Lower lobe of right lung (tissue), 2 donors: Measurements from ENCODE around the gene NPAS1. TPM values are rescaled to one million over a fixed set of nuclear protein-coding genes. Genes with fewer than 3 reads are reported as not detected.

Experiments
- ATAC-seq, 2 donors: fragments of 200-7000 bp; cut with Tn5 transposase; one replicate each; pipeline ENCODE4 v1.9.1; 2020 to 2022; ENCODE audit warnings: mild to moderate bottlenecking in 2 of 2, moderate library complexity in 2 of 2
- DNase-seq: peaks from one replicate; pipeline ENCODE4 v3.0.0-alpha.2; 2020
- H3K27ac ChIP-seq: fragments of 200-600 bp; one replicate; pipeline ENCODE4 v1.8.0; 2022
- H3K27me3 ChIP-seq: fragments of 200-600 bp; one replicate; pipeline ENCODE4 v1.8.0; 2022; ENCODE audit warnings: low read depth
- H3K36me3 ChIP-seq: fragments of 200-600 bp; one replicate; pipeline ENCODE4 v1.8.0; 2022; ENCODE audit warnings: mild to moderate bottlenecking
- H3K4me1 ChIP-seq: fragments of 200-600 bp; one replicate; pipeline ENCODE4 v1.8.0; 2022
- H3K4me3 ChIP-seq: fragments of 200-600 bp; one replicate; pipeline ENCODE4 v1.8.0; 2022; ENCODE audit warnings: mild to moderate bottlenecking
- H3K9me3 ChIP-seq: fragments of 200-600 bp; one replicate; pipeline ENCODE4 v1.8.0; 2022
- CTCF ChIP-seq: fragments of 200-600 bp; IDR thresholded peaks from one replicate; pipeline ENCODE4 v1.8.0; 2022; ENCODE audit warnings: antibody characterized with exemption, mild to moderate bottlenecking
- intact Hi-C: fragments of 100-400 bp; cut with DNase I; formaldehyde crosslinking; loops from one replicate; pipeline ENCODE4 v1.11.0; 2022
- total RNA-seq: library from RNA; stranded (reverse); fragmentation: NEBNext Ultra II Directional; extraction: Animal tissue kit (Norgen Biotek cat#: 25700); gene quantifications from one replicate; pipeline ENCODE4 v1.2.1, GENCODE V29; 2021
- donor health status: DM: no; HTN: yes; CAD: no; lungs with severe emphysema.

NPAS1 gene
- total RNA-seq, 1 donor from 2014 or later, result 1.8 TPM

DNA sequence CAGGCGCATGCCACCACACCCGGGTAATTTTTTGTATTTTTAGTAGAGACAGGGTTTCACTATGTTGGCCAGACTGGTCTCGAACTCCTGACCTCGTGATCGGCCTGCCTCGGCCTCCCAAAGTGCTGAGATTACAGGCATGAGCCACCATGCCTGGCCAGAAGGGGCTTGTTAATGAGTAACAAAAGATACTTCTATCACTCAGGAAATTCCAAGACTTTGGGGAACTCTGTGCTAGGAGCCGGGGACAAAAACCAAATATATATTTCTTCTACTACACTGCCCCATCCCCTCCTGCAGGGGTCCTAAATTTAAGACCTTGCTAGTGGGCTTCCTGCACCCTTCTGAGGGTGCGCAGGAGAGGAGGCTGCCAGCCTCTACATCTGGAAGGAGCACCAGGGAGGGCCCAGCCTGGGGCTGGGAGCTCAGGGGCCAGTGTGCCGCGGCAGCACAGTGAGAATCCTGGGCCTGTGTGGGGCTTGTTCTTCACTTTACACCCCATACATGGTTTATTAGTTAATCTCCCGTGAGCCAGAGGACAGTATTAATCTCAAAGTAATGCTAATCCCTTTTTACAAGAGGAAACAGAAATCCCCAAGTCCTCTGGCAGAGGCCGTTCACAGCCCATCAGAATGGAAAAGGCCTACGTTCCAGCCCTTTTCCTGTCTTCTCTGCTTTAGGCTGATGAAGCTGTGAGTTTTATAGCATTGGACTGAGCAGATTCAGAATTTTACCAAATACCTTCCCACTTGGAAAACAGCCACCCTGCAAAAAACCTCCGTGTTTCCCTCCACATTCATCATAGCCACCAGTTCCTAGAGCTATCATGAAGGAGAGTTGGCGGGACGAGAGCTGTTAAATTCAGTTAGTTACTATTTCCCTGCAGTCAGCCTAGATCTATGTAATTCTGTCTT lies 44.4 kb upstream of the NPAS1 start:
- DNase-seq (no peak), ATAC-seq (no peak)
- H3K4me1 ChIP-seq, result peaks cover 36% of the 10 kb centered on the region
- intact Hi-C loops, result no loop called here
- H3K27ac ChIP-seq, result peak overlapping the region; percentile 74
- TF ChIP-seq CTCF, result no peak
- H3K27me3 ChIP-seq, result no peaks in the 10 kb centered on the region
- H3K4me3 ChIP-seq, result no peak overlapping the region
- H3K9me3 ChIP-seq, result no peaks in the 10 kb centered on the region
- H3K36me3 ChIP-seq, result peaks cover 2% of the 10 kb centered on the region

DNA sequence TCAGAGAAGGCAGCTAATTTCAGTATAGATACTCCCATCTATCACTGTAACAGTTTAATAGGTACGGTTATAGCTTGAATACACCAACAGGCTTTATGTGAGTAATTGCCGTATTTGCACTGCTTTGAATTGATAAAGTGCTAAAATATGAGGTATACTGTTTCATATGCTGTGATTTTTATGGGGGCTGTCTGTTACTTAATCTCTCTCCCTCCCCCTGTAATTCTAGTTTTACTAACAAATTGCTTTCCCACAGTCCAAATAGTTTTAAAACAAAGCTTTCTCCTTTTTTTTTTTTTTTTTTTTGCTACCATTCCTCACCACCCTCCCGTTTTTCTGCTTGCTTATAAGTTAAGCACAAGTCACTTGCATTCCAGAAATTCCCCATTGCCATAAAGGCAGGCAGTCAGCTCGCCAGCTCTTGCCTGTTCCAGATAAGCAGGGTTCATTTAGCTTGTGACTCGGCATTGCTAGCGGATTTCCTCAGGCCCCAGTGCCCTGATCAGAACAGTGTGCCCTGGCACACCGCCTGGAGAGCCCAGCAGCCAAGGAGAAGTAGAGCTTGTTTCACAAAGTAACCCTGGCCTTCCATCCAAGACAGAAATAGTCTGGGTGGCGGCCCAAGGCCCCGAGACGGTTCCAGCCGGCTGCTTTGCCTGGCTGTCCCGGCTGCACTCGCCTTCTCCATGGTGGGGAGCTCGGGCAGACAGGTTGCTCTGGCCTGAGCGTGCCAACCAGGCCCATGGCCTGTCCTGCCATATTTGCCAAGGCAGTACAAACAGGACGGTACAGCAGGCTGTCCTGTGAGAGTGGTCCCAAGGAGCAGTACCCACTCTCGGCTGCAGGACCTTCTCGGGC lies 43.5 kb upstream of the NPAS1 start:
- no peak for TF ChIP-seq CTCF
- intact Hi-C loops, result no loop called here
- DNase-seq (peak; percentile 90), ATAC-seq (peak; percentile 92)
- Histone ChIP-seq H3K36me3 (no peaks in the 10 kb centered on the region), H3K9me3 (no peaks in the 10 kb centered on the region), H3K27ac (peak overlapping the region; percentile 74), H3K4me3 (no peak overlapping the region), H3K27me3 (no peaks in the 10 kb centered on the region), H3K4me1 (peaks cover 45% of the 10 kb centered on the region)

- Histone ChIP-seq H3K4me3 (no peak overlapping the region), H3K27me3 (no peaks in the 10 kb centered on the region), H3K36me3 (no peaks in the 10 kb centered on the region), H3K4me1 (peaks cover 52% of the 10 kb centered on the region), H3K9me3 (no peaks in the 10 kb centered on the region), H3K27ac (peak overlapping the region; percentile 74)
- intact Hi-C loops, result no loop called here
- peak; percentile 47 to 59 for ATAC-seq
- no peak for TF ChIP-seq CTCF
- DNase-seq, result no peak
Measured at GRCh38 chr19:46976845-46977320, 42.8 kb upstream of the NPAS1 start.

- no peak for DNase-seq
- intact Hi-C loops, result no loop called here
- Histone ChIP-seq H3K36me3 (no peaks in the 10 kb centered on the region), H3K27me3 (no peaks in the 10 kb centered on the region), H3K4me3 (no peak overlapping the region), H3K9me3 (no peaks in the 10 kb centered on the region), H3K4me1 (peaks cover 59% of the 10 kb centered on the region), H3K27ac (peak overlapping the region; percentile 74)
- no peak for ATAC-seq
- TF ChIP-seq CTCF, result no peak
Measured at GRCh38 chr19:46977548-46977947, 42.1 kb upstream of the NPAS1 start.

GRCh38 chr19:46978171-46978869 lies 41.3 kb upstream of the NPAS1 start:
- ATAC-seq, result no peak
- no peaks in the 10 kb centered on the region for H3K36me3 ChIP-seq
- intact Hi-C loops, result no loop called here
- H3K4me1 ChIP-seq, result peaks cover 61% of the 10 kb centered on the region
- H3K27ac ChIP-seq, result peak overlapping the region; percentile 74
- H3K9me3 ChIP-seq, result no peaks in the 10 kb centered on the region
- H3K4me3 ChIP-seq, result no peak overlapping the region
- no peaks in the 10 kb centered on the region for H3K27me3 ChIP-seq
- no peak for TF ChIP-seq CTCF
- no peak for DNase-seq
